Right lobe of liver (tissue), 4 donors: Measurements from ENCODE around the gene FGF14.

ENCODE experiments used
- POLR2A ChIP-seq: fragments of 450-650 bp; IDR thresholded peaks from one replicate; pipeline ENCODE4 v1.6.1; 2017; ENCODE audit warnings: antibody characterized with exemption, mild to moderate bottlenecking
- TF ChIP-seq, protein P1 (sequence below), 4 donors: fragments of 200-600 bp in 3 of 4; fragments of 450-650 bp in 1 of 4; IDR thresholded peaks; one replicate each; pipeline versions ENCODE4 v1.5.1 to v1.8.0; 2016 to 2022; ENCODE audit warnings: antibody characterized with exemption in 4 of 4, mild to moderate bottlenecking in 2 of 4
- donor health status: DM: no; HTN: no; CAD: no.
- donor health status: DM: no; HTN: no; CAD: no.
- donor health status: DM: no; HTN: yes; CAD: no.

- TF ChIP-seq, protein P1, sequence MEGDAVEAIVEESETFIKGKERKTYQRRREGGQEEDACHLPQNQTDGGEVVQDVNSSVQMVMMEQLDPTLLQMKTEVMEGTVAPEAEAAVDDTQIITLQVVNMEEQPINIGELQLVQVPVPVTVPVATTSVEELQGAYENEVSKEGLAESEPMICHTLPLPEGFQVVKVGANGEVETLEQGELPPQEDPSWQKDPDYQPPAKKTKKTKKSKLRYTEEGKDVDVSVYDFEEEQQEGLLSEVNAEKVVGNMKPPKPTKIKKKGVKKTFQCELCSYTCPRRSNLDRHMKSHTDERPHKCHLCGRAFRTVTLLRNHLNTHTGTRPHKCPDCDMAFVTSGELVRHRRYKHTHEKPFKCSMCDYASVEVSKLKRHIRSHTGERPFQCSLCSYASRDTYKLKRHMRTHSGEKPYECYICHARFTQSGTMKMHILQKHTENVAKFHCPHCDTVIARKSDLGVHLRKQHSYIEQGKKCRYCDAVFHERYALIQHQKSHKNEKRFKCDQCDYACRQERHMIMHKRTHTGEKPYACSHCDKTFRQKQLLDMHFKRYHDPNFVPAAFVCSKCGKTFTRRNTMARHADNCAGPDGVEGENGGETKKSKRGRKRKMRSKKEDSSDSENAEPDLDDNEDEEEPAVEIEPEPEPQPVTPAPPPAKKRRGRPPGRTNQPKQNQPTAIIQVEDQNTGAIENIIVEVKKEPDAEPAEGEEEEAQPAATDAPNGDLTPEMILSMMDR (IDR thresholded peaks at IDR 0.05): no peak
- TF ChIP-seq POLR2A: no peak
Observed at GRCh38 chr13:101811881-101812280, 590.0 kb downstream of the FGF14 start.
